ENCODE measurements around the gene HMCN1. TPM values are rescaled to one million over a fixed set of nuclear protein-coding genes. Genes with fewer than 3 reads are reported as not detected.

HMCN1 gene
- polyA plus RNA-seq, 1 of the 3 experiments (the other 2 are of a cell fraction): 59.5 TPM

DNA sequence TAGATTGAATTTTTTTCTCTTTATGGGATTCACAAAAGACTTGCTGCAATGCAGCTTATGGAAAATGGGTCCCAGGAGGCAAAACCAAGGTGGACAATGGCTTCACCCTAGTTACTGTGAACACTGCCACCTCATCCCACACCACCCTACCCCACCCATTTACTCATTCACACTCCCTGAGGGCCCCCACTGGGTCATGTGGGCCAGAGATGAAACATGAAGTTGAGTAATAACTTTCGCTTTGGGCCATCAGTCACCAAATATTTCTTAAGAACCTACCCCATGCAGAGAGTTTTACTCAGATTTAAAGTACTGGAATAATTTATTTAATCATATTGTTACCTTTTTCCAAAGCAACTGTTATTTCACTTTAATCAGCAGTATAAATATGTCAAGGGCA is 449.0 kb downstream of the HMCN1 start:
- ChIA-PET CTCF (no interaction called here), POLR2A (no interaction called here)
- Histone ChIP-seq H3K4me1 (ENCODE audit: control insufficient read depth in 1 of 2, insufficient read depth in 2 of 2, low read depth in 1 of 2, low read length in 1 of 2) (peaks cover 19 to 27% of the 10 kb centered on the region in 2 experiments; a peak in 3 of 4 replicates), H4K20me1 (ENCODE audit: insufficient read depth) (no peaks in the 10 kb centered on the region), H3F3A (replicated peaks; ENCODE audit: insufficient read depth) (peaks cover 52% of the 10 kb centered on the region), H3K9ac (peak overlapping the region; percentile 26; the same call in 1 of the 2 replicates), H3K79me2 (ENCODE audit: insufficient read depth) (no peaks in the 10 kb centered on the region), H3K4me3 (ENCODE audit: low read depth in 2 of 2, low read length in 1 of 2) (peak overlapping the region in 1 of 2 experiments; percentile 37; a peak in 1 of 4 replicates), H2AFZ (ENCODE audit: low read depth) (peak overlapping the region; percentile 37), H3K27ac (ENCODE audit: low read depth in 2 of 2, low read length in 1 of 2) (peak overlapping the region; percentile 90 to 97), H3K9me2 (no peaks in the 10 kb centered on the region), H3K36me3 (replicated peaks in 1 of 2; ENCODE audit: control insufficient read depth in 1 of 2, insufficient read depth in 2 of 2, low read length in 1 of 2) (peaks cover 0 to 4% of the 10 kb centered on the region in 2 experiments), H3K27me3 (ENCODE audit: insufficient read depth) (no peaks in the 10 kb centered on the region), H3K4me2 (peak overlapping the region; percentile 65), H3K9me3 (no peaks in the 10 kb centered on the region)
- DNase-seq: no peak
- WGBS (ENCODE audit: low lambda C conversion rate): 20% methylated on average over 1 of the region's 1 CpG
- TF ChIP-seq TEAD4 (IDR thresholded peaks at IDR 0.05; ENCODE audit: borderline replicate concordance, insufficient read depth) (0 out of 2 replicates have a peak, but pooled peaks have one; percentile 19), EP300 (IDR thresholded peaks at IDR 0.05; ENCODE audit: borderline replicate concordance in 1 of 2, low read depth in 1 of 2, low read length in 1 of 2) (peak in 1 of 2 experiments; percentile 58; a peak in 1 of 4 replicates), NRF1 (IDR thresholded peaks at IDR 0.05; ENCODE audit: low read depth, low read length) (no peak), JUND (IDR thresholded peaks at IDR 0.05) (peak; percentile 34), RCOR1 (IDR thresholded peaks at IDR 0.05; ENCODE audit: low read length) (no peak), GABPA (IDR thresholded peaks at IDR 0.05; ENCODE audit: low read depth) (no peak), RXRA (IDR thresholded peaks at IDR 0.05; ENCODE audit: borderline replicate concordance, low read depth) (no peak), TAF1 (IDR thresholded peaks at IDR 0.05; ENCODE audit: borderline replicate concordance, low read depth, low read length) (no peak), EZH2phosphoT487 (IDR thresholded peaks at IDR 0.05; ENCODE audit: borderline replicate concordance, low read depth) (no peak), ELF1 (IDR thresholded peaks at IDR 0.05) (no peak), RAD21 (IDR thresholded peaks at IDR 0.05; ENCODE audit: low read length) (no peak), RFX5 (IDR thresholded peaks at IDR 0.05; ENCODE audit: low read length) (no peak), POLR2AphosphoS5 (IDR thresholded peaks at IDR 0.05; ENCODE audit: low read depth, low read length) (no peak), YY1 (IDR thresholded peaks at IDR 0.05; ENCODE audit: low read depth) (no peak), NFIC (IDR thresholded peaks at IDR 0.05; ENCODE audit: borderline replicate concordance) (no peak), FOXJ3 (CRISPR knock-in tag; IDR thresholded peaks at IDR 0.05) (no peak), GATA2 (CRISPR knock-in tag; IDR thresholded peaks at IDR 0.05) (no peak), SIN3A (IDR thresholded peaks at IDR 0.05; ENCODE audit: borderline replicate concordance, low read depth, low read length) (no peak), MXI1 (IDR thresholded peaks at IDR 0.05; ENCODE audit: low read depth, low read length) (no peak), SMC3 (IDR thresholded peaks at IDR 0.05; ENCODE audit: low read depth, low read length) (no peak), CHD2 (IDR thresholded peaks at IDR 0.05; ENCODE audit: low read length, partially characterized antibody) (no peak)
- TF ChIP-seq, protein P1, sequence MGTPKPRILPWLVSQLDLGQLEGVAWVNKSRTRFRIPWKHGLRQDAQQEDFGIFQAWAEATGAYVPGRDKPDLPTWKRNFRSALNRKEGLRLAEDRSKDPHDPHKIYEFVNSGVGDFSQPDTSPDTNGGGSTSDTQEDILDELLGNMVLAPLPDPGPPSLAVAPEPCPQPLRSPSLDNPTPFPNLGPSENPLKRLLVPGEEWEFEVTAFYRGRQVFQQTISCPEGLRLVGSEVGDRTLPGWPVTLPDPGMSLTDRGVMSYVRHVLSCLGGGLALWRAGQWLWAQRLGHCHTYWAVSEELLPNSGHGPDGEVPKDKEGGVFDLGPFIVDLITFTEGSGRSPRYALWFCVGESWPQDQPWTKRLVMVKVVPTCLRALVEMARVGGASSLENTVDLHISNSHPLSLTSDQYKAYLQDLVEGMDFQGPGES (IDR thresholded peaks at IDR 0.05; ENCODE audit: low read depth, low read length): no peak
- TF ChIP-seq, protein P2, sequence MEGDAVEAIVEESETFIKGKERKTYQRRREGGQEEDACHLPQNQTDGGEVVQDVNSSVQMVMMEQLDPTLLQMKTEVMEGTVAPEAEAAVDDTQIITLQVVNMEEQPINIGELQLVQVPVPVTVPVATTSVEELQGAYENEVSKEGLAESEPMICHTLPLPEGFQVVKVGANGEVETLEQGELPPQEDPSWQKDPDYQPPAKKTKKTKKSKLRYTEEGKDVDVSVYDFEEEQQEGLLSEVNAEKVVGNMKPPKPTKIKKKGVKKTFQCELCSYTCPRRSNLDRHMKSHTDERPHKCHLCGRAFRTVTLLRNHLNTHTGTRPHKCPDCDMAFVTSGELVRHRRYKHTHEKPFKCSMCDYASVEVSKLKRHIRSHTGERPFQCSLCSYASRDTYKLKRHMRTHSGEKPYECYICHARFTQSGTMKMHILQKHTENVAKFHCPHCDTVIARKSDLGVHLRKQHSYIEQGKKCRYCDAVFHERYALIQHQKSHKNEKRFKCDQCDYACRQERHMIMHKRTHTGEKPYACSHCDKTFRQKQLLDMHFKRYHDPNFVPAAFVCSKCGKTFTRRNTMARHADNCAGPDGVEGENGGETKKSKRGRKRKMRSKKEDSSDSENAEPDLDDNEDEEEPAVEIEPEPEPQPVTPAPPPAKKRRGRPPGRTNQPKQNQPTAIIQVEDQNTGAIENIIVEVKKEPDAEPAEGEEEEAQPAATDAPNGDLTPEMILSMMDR (IDR thresholded peaks at IDR 0.05): no peak
- TF ChIP-seq, protein P3, sequence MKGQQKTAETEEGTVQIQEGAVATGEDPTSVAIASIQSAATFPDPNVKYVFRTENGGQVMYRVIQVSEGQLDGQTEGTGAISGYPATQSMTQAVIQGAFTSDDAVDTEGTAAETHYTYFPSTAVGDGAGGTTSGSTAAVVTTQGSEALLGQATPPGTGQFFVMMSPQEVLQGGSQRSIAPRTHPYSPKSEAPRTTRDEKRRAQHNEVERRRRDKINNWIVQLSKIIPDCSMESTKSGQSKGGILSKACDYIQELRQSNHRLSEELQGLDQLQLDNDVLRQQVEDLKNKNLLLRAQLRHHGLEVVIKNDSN (IDR thresholded peaks at IDR 0.05; ENCODE audit: borderline replicate concordance, low read depth): peak; percentile 61; the same call in 1 of the 2 replicates
- TF ChIP-seq, protein P4, sequence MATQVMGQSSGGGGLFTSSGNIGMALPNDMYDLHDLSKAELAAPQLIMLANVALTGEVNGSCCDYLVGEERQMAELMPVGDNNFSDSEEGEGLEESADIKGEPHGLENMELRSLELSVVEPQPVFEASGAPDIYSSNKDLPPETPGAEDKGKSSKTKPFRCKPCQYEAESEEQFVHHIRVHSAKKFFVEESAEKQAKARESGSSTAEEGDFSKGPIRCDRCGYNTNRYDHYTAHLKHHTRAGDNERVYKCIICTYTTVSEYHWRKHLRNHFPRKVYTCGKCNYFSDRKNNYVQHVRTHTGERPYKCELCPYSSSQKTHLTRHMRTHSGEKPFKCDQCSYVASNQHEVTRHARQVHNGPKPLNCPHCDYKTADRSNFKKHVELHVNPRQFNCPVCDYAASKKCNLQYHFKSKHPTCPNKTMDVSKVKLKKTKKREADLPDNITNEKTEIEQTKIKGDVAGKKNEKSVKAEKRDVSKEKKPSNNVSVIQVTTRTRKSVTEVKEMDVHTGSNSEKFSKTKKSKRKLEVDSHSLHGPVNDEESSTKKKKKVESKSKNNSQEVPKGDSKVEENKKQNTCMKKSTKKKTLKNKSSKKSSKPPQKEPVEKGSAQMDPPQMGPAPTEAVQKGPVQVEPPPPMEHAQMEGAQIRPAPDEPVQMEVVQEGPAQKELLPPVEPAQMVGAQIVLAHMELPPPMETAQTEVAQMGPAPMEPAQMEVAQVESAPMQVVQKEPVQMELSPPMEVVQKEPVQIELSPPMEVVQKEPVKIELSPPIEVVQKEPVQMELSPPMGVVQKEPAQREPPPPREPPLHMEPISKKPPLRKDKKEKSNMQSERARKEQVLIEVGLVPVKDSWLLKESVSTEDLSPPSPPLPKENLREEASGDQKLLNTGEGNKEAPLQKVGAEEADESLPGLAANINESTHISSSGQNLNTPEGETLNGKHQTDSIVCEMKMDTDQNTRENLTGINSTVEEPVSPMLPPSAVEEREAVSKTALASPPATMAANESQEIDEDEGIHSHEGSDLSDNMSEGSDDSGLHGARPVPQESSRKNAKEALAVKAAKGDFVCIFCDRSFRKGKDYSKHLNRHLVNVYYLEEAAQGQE (IDR thresholded peaks at IDR 0.05; ENCODE audit: low read depth, low read length): no peak
- TF ChIP-seq, protein P5, sequence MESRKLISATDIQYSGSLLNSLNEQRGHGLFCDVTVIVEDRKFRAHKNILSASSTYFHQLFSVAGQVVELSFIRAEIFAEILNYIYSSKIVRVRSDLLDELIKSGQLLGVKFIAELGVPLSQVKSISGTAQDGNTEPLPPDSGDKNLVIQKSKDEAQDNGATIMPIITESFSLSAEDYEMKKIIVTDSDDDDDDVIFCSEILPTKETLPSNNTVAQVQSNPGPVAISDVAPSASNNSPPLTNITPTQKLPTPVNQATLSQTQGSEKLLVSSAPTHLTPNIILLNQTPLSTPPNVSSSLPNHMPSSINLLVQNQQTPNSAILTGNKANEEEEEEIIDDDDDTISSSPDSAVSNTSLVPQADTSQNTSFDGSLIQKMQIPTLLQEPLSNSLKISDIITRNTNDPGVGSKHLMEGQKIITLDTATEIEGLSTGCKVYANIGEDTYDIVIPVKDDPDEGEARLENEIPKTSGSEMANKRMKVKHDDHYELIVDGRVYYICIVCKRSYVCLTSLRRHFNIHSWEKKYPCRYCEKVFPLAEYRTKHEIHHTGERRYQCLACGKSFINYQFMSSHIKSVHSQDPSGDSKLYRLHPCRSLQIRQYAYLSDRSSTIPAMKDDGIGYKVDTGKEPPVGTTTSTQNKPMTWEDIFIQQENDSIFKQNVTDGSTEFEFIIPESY (IDR thresholded peaks at IDR 0.05; ENCODE audit: borderline replicate concordance, low read depth): no peak
